Lower lobe of right lung (tissue), 2 donors: Measurements from ENCODE around the gene DCPS. TPM values are rescaled to one million over a fixed set of nuclear protein-coding genes. Genes with fewer than 3 reads are reported as not detected.

Experiments used
- ATAC-seq, 2 donors: fragments of 200-7000 bp; cut with Tn5 transposase; one replicate each; pipeline ENCODE4 v1.9.1; 2020 to 2022; ENCODE audit warnings: mild to moderate bottlenecking in 2 of 2, moderate library complexity in 2 of 2
- DNase-seq: peaks from one replicate; pipeline ENCODE4 v3.0.0-alpha.2; 2020
- H3K27ac ChIP-seq: fragments of 200-600 bp; one replicate; pipeline ENCODE4 v1.8.0; 2022
- H3K27me3 ChIP-seq: fragments of 200-600 bp; one replicate; pipeline ENCODE4 v1.8.0; 2022; ENCODE audit warnings: low read depth
- H3K36me3 ChIP-seq: fragments of 200-600 bp; one replicate; pipeline ENCODE4 v1.8.0; 2022; ENCODE audit warnings: mild to moderate bottlenecking
- H3K4me1 ChIP-seq: fragments of 200-600 bp; one replicate; pipeline ENCODE4 v1.8.0; 2022
- H3K4me3 ChIP-seq: fragments of 200-600 bp; one replicate; pipeline ENCODE4 v1.8.0; 2022; ENCODE audit warnings: mild to moderate bottlenecking
- H3K9me3 ChIP-seq: fragments of 200-600 bp; one replicate; pipeline ENCODE4 v1.8.0; 2022
- intact Hi-C: fragments of 100-400 bp; cut with DNase I; formaldehyde crosslinking; loops from one replicate; pipeline ENCODE4 v1.11.0; 2022
- total RNA-seq: library from RNA; stranded (reverse); fragmentation: NEBNext Ultra II Directional; extraction: Animal tissue kit (Norgen Biotek cat#: 25700); gene quantifications from one replicate; pipeline ENCODE4 v1.2.1, GENCODE V29; 2021
- TF ChIP-seq, protein P1 (sequence below): fragments of 200-600 bp; IDR thresholded peaks from one replicate; pipeline ENCODE4 v1.8.0; 2022; ENCODE audit warnings: antibody characterized with exemption, mild to moderate bottlenecking
- donor health status: DM: no; HTN: yes; CAD: no; lungs with severe emphysema.

DCPS gene
- total RNA-seq, 1 donor from 2014 or later = 14.7 TPM

GRCh38 chr11:126350836-126351235 lies 47.0 kb downstream of the DCPS start:
- Histone ChIP-seq H3K9me3 (no peaks in the 10 kb centered on the region), H3K4me3 (no peak overlapping the region), H3K36me3 (peaks cover 7% of the 10 kb centered on the region), H3K27me3 (no peaks in the 10 kb centered on the region), H3K4me1 (peaks cover 73% of the 10 kb centered on the region), H3K27ac (peak overlapping the region; percentile 53)
- TF ChIP-seq, protein P1, sequence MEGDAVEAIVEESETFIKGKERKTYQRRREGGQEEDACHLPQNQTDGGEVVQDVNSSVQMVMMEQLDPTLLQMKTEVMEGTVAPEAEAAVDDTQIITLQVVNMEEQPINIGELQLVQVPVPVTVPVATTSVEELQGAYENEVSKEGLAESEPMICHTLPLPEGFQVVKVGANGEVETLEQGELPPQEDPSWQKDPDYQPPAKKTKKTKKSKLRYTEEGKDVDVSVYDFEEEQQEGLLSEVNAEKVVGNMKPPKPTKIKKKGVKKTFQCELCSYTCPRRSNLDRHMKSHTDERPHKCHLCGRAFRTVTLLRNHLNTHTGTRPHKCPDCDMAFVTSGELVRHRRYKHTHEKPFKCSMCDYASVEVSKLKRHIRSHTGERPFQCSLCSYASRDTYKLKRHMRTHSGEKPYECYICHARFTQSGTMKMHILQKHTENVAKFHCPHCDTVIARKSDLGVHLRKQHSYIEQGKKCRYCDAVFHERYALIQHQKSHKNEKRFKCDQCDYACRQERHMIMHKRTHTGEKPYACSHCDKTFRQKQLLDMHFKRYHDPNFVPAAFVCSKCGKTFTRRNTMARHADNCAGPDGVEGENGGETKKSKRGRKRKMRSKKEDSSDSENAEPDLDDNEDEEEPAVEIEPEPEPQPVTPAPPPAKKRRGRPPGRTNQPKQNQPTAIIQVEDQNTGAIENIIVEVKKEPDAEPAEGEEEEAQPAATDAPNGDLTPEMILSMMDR = no peak
- no peak for ATAC-seq
- intact Hi-C loops = no loop called here
- DNase-seq = no peak

DNA sequence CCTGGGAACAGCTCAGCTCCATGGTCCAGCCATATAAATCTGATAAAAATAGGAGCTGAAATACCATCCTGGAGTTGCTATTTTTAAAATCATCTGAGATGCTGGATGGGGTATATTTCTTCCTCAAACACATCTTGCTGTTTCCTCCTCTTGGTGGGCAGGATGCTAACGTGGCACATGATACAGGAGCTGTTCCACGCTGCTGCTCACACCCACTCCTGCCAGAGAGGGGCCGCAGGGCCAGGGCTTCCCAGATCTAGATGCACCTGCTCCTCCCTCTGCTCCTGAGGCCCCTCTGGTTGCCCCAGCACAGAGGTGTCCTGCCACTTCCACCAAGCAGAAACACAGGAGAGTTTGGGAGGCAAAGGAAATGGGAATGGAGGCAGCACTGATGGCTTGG lies 48.3 kb downstream of the DCPS start:
- Histone ChIP-seq H3K36me3 (no peaks in the 10 kb centered on the region), H3K4me1 (peaks cover 73% of the 10 kb centered on the region), H3K9me3 (no peaks in the 10 kb centered on the region), H3K27ac (peak overlapping the region; percentile 31), H3K4me3 (no peak overlapping the region), H3K27me3 (no peaks in the 10 kb centered on the region)
- no peak for DNase-seq
- intact Hi-C loops = no loop called here
- ATAC-seq = no peak
- TF ChIP-seq, protein P1 = no peak

DNA sequence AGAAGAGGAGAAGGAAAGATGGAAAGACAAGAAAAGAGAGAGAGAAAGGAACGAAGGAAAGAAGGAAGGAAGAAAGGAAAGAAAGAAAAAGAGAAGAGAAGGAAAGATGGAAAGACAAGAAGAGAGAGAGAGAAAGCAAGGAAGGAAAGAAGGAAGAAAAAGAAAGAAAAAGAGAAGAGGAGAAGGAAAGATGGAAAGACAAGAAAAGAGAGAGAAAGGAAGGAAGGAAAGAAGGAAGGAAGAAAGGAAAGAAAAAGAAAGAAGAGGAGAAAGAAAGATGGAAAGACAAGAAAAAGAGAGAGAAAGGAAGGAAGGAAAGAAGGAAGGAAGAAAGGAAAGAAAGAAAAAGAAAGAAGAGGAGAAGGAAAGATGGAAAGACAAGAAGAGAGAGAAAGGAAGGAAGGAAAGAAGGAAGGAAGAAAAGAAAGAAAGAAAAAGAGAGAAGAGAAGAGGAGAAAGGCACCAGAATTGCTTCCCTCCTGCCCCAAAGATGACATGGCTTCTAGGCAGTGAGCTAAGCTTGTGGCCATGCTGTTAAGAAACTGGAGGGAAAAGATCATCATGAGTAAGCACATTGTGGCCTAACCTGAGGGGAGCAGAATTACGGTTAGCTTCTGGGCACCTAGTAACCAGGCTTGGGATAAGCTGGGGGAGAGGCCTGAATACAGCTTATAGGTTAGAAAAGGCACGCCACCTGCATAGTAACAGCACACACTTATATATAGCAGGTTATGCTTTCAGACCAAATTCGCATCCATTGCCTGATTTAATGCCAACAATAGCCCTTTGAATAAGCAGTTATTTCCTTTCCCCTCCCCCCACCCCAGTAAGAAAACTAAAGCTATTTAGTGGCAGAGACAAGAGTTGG lies 49.3 kb downstream of the DCPS start:
- Histone ChIP-seq H3K27me3 (no peaks in the 10 kb centered on the region), H3K9me3 (no peaks in the 10 kb centered on the region), H3K27ac (no peak overlapping the region), H3K36me3 (no peaks in the 10 kb centered on the region), H3K4me1 (peaks cover 73% of the 10 kb centered on the region), H3K4me3 (no peak overlapping the region)
- ATAC-seq = no peak
- DNase-seq = no peak
- intact Hi-C loops = no loop called here
- TF ChIP-seq, protein P1 = no peak

DNA sequence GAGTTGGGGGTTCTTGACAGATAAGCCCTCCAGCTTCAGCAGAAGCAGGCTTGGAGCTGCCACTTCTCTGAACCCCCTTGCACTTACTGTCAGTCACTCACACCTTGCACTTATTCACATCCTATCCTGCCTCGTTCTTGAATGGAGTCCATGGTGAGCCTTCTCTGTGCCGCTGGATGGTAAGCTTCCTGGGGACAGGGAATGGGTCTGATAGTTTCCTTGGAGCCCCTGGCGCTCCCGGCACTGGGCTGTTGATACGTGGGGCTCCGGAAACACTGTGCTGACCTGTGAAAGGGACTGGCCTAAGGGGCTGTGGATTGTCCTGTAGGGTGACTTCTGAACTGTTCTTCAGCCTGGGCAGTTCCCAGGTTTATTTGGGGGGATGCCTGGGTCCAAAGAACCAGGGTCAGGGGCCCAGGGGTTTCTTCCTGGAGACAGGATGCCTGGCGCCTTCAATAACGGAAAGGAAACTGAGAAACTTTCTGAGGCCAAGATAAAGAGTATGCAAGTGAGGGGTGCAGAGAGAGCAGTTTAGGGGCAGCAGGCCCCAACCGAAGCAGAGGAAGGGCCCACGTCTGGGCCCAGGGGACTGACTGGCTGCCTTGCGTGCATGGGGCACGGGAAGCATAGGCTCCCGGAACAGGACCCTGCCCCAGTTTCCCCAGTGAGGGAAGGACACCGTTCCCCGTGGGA lies 50.9 kb downstream of the DCPS start:
- ATAC-seq (peak; percentile 6 to 28), DNase-seq (no peak)
- TF ChIP-seq, protein P1 = no peak
- intact Hi-C loops = no loop called here
- H3K27ac ChIP-seq = peak overlapping the region; percentile 76
- peak overlapping the region; percentile 72 for H3K4me3 ChIP-seq
- H3K27me3 ChIP-seq = no peaks in the 10 kb centered on the region
- peaks cover 73% of the 10 kb centered on the region for H3K4me1 ChIP-seq
- no peaks in the 10 kb centered on the region for H3K36me3 ChIP-seq
- H3K9me3 ChIP-seq = no peaks in the 10 kb centered on the region

DNA sequence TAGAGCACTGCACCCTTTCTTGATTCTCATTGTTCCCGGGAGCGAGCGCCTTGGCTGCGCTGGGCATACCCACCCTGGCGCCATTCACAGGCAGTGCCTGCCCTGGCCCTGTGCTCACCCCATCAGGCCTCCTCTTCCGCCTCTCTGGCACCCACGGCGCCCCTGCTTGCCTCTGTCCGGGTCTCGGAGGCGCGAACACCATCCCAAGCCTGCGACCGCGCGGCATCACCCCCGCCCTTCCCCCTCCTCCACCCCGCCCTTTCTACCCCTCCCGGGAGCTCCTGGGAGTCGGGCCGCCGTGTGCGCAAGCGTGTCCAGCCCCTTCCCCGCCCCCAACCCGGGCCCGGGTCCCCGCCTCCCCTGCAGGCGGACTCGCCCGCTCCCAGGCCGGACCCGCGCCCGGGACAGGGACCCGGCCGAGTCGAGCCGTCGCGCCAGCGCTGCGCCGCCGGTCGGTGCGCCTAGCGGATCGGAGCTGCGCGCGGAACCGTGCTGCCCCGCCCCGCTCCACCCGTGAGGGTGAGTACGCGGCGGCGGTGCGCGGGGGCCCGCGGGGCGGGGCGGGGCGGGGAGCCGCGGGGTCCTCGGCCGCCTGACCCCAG lies 51.6 kb downstream of the DCPS start, which contains the start of gene ST3GAL4:
ST3GAL4 (plus strand) TSS at position 363 of the 602 bp plus-strand sequence. CDS start 50,470 bp downstream, outside the sequence.
- Histone ChIP-seq H3K4me1 (peaks cover 76% of the 10 kb centered on the region), H3K27me3 (no peaks in the 10 kb centered on the region), H3K36me3 (no peaks in the 10 kb centered on the region), H3K4me3 (peak within 1 kb of the TSS; percentile 72), H3K27ac (peak within 1 kb of the TSS; percentile 76), H3K9me3 (no peaks in the 10 kb centered on the region)
- TF ChIP-seq, protein P1 = no peak
- DNase-seq = peak; percentile 84
- intact Hi-C loops = no loop called here
- peak; percentile 86 to 87 for ATAC-seq
